Stimulated activated naive CD8-positive, alpha-beta T cell treated with anti-CD3 and anti-CD28 coated beads, Interleukin-15, amount 100 ng/mL, for 72 hours (primary cell): ENCODE measurements around the gene MYCBPAP.

Source experiments
- ATAC-seq: fragments of 150-1000 bp; cut with Tn5 transposase; 2 replicates; pipeline ENCODE4 v1.10.0; 2021; ENCODE audit warnings: mild to moderate bottlenecking, moderate library complexity
- DNase-seq, 2 donors: peaks; one replicate each; pipeline ENCODE4 v3.0.0; 2021 to 2022
- H3K27ac Mint-ChIP-seq, 2 donors: one replicate each; pipeline ENCODE4 v1.8.0; 2022; ENCODE audit warnings: mild to moderate bottlenecking in 2 of 2, mixed read lengths in 2 of 2, moderate library complexity in 2 of 2
- H3K27me3 Mint-ChIP-seq: one replicate; pipeline ENCODE4 v1.8.0; 2022; ENCODE audit warnings: mixed read lengths
- H3K4me1 Mint-ChIP-seq: one replicate; pipeline ENCODE4 v1.8.0; 2022; ENCODE audit warnings: mild to moderate bottlenecking, mixed read lengths
- H3K4me3 Mint-ChIP-seq, 2 donors: one replicate each; pipeline ENCODE4 v1.8.0; 2022; ENCODE audit warnings: mild to moderate bottlenecking in 2 of 2, mixed read lengths in 2 of 2, moderate library complexity in 1 of 2
- H3K9me3 Mint-ChIP-seq, 2 donors: one replicate each; pipeline ENCODE4 v1.8.0; 2022; ENCODE audit warnings: mixed read lengths in 2 of 2

Gene MYCBPAP

DNA sequence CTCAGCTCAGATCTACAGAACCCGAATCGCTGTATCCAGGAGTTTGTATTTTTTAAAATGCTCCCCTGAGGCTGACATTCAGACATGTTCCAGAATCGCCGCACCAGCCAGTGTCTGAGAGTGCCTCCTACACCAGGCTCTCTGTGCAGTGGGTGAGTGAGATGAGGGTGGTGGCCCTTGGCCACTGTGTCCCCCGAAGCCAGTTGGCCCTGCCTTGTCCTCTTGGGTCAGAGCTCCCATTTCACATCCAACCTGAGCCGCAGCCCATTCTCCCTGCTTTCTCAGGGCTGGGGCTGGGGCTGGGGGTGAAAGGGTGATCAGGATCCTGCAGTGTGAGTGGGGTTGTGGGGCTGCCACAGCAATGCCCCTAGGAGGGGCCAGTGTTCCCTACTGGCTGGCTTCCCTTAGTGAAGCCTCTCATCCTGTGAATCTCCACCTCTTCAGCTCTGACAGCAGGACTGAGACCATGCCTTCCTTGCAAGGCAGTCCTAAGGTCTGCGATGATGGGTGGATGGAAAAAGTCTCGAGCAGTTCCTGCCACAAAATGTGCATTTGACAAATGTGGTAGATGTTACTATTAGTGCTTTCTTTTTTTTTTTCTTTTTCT lies 12.9 kb upstream of the MYCBPAP start:
- no peak overlapping the region for H3K4me3 Mint-ChIP-seq
- H3K27me3 Mint-ChIP-seq = no peaks in the 10 kb centered on the region
- ATAC-seq (no peak), DNase-seq (no peak)
- no peaks in the 10 kb centered on the region for H3K9me3 Mint-ChIP-seq
- H3K4me1 Mint-ChIP-seq = no peaks in the 10 kb centered on the region
- no peak overlapping the region for H3K27ac Mint-ChIP-seq

DNA sequence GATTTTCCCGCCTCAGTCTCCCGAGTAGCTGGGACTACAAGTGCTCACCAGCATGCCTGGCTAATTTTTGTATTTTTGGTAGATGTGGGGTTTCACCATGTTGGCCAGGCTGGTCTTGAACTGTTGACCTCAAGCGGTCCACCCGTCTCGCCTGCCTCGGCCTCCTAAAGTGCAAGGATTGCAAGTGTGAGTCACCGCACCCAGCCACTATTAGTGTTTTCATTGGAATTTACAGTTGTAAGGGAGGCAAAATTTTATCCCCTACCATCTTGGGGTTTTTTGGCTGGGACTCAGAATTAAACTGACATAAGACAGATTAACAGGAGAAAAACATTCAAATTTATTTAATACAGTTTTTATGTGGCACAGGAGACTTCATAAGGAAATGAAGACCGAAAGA lies 12.3 kb upstream of the MYCBPAP start:
- no peaks in the 10 kb centered on the region for H3K9me3 Mint-ChIP-seq
- ATAC-seq = no peak
- H3K4me1 Mint-ChIP-seq = no peaks in the 10 kb centered on the region
- DNase-seq = no peak
- H3K4me3 Mint-ChIP-seq = no peak overlapping the region
- no peaks in the 10 kb centered on the region for H3K27me3 Mint-ChIP-seq
- H3K27ac Mint-ChIP-seq = no peak overlapping the region

DNA sequence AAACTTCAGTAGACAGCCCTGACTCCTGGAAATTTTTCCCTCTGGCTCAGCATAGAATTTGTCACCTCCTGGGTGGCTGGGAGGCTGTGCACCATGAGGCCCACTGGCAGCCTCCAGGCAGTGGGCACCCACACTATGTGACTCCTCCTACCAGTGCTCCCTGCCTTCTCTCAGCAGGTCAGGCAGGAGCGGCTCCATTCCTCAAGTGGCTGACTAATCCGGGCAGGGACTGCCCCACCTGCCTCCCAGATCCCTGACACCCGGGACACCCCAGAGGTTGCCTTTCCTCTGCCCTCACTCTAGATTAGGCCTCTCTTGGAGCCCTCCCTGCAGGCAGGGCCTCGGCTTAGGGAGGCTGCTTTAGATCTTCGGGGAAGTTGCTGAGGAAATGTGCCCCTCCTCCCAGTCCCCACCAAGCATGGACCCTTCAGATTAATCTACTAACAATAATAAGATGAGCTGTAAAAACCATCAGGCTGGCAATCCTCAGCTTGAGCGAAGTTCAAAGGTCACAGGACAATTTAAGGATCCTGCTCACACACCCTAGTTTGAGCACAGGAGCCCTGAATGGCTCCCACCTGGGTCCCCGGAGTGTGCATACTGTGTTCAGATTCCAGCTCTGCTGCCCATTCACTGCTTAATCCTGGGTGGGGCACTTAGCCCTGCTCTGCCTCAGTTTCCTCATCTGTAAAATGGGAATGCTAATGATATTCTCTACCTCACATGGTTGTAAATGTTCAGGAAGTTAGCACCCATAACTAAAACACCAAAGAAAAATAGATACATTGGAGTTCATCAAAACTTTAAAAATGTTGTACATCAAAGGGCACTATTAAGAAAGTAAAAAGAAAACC lies 10.0 kb upstream of the MYCBPAP start:
- Mint-ChIP-seq H3K27ac (no peak overlapping the region), H3K27me3 (no peaks in the 10 kb centered on the region), H3K4me3 (no peak overlapping the region), H3K9me3 (no peaks in the 10 kb centered on the region), H3K4me1 (peaks cover 5% of the 10 kb centered on the region)
- no peak for DNase-seq
- ATAC-seq = no peak

DNA sequence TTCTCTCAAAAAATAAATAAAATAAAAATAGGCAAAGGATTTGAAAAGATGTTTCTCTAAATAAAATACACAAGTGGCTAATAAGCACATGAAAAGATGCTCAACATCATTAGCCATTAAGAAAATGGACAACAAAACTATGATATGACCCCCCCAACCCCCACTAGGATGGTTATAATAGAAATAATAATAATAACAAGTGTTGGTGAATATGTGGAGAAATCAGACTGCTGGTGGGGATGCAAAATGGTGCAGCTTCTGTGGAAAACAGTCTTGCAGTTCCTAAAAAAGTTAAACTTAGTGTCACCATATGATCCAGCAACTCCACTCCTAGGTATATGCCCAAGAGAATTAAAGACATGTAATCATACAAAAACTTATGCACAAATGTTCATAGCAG lies 9.0 kb upstream of the MYCBPAP start:
- no peak for DNase-seq
- H3K4me1 Mint-ChIP-seq = peaks cover 15% of the 10 kb centered on the region

DNA sequence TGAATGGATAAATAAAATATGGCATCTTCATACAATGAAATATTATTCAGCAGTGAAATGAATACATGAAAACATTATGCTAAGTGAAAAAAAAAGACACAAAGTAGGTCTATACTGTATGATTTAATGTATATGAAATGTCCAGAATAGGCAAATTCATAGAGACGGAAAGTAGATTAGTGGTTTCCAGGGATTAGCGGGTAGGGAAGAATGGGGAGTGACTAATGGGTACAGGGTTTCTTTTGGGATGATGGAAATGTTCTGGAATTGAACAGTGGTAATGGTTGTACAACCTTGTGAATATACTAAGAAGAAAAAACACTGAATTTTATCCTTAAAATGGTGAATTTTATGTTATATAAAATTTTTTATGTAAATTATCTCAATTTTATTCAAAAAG lies 8.5 kb upstream of the MYCBPAP start:
- Mint-ChIP-seq H3K27me3 (no peaks in the 10 kb centered on the region), H3K4me1 (peaks cover 19% of the 10 kb centered on the region), H3K4me3 (no peak overlapping the region), H3K9me3 (no peaks in the 10 kb centered on the region), H3K27ac (no peak overlapping the region)
- DNase-seq = no peak
- no peak for ATAC-seq

More for the DNA sequence above, 9.0 kb upstream of the MYCBPAP start:
- no peak overlapping the region for H3K27ac Mint-ChIP-seq
- ATAC-seq = no peak
- no peak overlapping the region for H3K4me3 Mint-ChIP-seq
- H3K9me3 Mint-ChIP-seq = no peaks in the 10 kb centered on the region
- no peaks in the 10 kb centered on the region for H3K27me3 Mint-ChIP-seq

DNA sequence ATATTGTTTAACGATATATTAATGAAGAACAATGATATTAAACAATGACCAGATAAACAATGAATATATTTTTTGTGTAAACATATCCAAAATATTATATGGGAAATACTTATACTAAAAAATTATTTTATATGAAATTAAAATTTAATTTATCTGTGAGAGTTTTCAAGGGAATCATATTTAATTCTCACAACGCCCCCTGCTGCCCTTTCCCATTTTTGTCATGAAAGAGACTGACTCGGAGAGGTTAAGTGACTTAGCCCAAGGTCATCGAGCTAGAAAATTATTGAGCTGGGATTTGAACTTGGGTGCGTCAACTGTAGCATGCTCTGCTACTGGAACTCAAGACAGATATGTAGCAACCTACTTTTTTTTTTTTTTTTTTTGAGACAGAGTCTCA lies 7.2 kb upstream of the MYCBPAP start:
- Mint-ChIP-seq H3K4me3 (no peak overlapping the region), H3K4me1 (peaks cover 22% of the 10 kb centered on the region), H3K27me3 (no peaks in the 10 kb centered on the region), H3K27ac (no peak overlapping the region), H3K9me3 (no peaks in the 10 kb centered on the region)
- DNase-seq (no peak), ATAC-seq (no peak)

DNA sequence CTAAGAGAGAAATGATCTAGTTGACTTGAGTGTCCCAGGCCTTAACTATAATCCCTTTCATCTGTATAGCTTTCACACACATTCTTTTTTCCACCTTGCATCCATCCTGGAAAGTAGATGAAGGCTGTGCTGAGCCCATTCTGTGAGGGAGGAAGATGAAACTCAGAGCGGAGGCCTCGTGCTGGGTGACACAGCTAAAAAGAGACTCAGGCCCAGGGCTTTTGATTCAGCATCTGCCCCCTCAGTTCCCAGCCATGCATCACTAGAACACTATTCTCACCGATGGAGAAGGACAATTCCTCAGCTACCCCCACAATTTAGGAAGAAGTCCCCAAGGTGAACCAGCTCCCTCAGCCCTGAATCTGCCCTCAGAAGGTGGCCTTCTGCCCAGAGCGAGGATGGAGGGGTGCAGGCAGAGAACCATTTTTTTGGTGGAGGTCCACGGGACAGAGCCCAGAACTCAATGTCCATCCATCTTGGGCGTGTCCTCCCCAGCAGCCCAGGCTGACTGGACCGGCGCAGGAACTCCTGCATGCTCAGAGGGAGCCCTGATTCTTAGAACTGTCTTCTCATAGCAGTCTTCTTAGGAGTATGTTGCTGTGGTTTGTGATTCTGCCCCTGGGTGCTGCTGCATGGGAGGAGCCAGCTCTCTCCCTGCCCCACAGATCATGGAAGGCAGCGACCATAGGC lies 5.8 kb upstream of the MYCBPAP start:
- Mint-ChIP-seq H3K9me3 (no peaks in the 10 kb centered on the region), H3K4me3 (no peak overlapping the region), H3K27me3 (no peaks in the 10 kb centered on the region), H3K4me1 (peaks cover 23% of the 10 kb centered on the region), H3K27ac (no peak overlapping the region)
- DNase-seq (no peak), ATAC-seq (no peak)

DNA sequence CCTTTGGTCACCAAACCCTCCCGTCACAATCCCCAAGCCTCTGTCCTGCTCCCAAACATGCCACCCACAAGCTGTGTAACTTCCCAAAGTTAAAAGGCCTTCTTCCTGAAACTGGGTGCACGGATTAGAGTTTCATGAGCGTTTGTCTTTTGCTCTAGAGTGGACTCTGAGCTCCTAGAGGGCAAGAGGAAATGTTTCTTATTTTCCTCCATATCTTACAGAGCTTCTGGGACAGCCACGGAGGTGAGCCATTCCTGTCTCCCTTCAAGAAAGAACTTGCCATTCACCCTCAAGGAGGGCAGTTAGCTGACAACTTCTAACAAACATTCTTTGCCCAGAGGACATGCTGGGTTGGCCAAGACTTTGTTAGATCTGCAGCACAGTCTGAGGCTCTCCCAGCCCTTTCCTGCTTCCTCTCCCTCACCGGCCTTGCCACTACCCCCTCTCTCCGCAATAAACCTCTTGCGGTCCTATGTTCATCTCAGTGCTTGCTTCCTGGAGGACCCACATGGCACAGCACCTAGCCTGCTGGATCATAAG lies 2.6 kb upstream of the MYCBPAP start:
- no peak overlapping the region for H3K27ac Mint-ChIP-seq
- peaks cover 50% of the 10 kb centered on the region for H3K4me1 Mint-ChIP-seq
- no peaks in the 10 kb centered on the region for H3K9me3 Mint-ChIP-seq
- DNase-seq (no peak), ATAC-seq (no peak)
- no peaks in the 10 kb centered on the region for H3K27me3 Mint-ChIP-seq
- H3K4me3 Mint-ChIP-seq = no peak overlapping the region

DNA sequence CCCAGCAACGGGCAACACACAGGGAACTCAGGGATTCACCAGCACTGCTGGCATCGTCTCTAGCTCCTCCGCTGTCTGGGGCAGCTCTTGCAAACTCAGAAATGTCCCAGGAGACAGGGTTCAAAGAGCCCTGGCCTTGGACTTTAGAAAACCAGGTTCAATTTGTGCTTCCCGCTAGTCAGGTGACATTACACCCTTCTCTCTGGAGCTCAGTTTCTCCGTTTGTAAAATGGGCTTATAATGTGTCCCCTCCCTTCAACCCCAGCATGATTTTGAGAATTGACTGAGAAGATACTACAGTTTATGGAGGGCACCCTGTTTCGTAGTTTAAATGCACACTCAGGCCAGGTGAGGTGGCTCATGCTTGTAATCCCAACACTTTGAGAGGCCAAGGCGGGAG lies 1.9 kb upstream of the MYCBPAP start:
- Mint-ChIP-seq H3K4me1 (peaks cover 56% of the 10 kb centered on the region), H3K27ac (no peak overlapping the region), H3K27me3 (no peaks in the 10 kb centered on the region), H3K4me3 (no peak overlapping the region), H3K9me3 (no peaks in the 10 kb centered on the region)
- DNase-seq (no peak), ATAC-seq (no peak)

DNA sequence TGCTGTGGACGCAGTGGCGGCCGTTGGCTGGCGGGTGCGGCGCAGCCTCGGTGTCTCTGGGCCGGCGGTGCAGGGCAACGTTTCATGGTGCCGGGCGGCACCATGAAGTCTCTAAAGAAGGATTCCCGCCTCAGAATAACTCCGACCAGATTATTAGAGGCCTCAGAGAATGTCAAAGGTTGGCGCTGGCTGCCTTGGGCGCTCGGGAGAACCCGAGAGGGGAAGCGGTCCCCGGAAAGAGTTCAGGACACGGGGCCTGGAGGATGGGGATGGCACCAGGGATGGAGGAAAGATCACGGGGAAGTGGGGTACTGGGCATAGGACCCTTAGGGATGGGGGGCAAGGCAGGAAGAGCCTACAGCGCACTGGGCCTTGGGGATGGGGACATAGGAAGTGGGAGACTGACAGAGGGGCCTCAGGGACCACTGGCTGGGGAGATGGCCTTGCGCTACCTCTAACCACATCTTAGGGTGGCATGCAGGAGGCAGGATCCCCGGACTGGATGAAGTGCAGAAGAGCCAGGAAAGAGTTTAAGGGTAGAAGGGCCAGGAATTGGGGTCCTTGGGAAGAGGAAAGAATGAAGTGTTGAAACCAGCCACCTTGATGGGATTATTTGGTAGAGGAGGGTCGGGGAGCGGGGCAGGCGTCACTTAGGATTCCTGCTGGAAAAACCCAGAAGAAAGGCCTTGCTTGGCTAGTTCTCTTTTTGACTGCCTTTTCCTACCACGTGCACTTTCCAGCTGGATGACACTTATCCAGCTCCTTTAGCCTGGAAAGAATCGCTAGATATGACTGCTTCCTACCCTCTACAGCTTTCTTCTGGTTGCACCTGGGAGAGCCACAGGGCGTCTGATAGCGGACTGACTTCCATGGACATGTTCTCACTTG lies 578 bp downstream of the MYCBPAP start:
- H3K27ac Mint-ChIP-seq = peak overlapping the region; percentile 60 to 92
- H3K4me1 Mint-ChIP-seq = peaks cover 59% of the 10 kb centered on the region

DNA sequence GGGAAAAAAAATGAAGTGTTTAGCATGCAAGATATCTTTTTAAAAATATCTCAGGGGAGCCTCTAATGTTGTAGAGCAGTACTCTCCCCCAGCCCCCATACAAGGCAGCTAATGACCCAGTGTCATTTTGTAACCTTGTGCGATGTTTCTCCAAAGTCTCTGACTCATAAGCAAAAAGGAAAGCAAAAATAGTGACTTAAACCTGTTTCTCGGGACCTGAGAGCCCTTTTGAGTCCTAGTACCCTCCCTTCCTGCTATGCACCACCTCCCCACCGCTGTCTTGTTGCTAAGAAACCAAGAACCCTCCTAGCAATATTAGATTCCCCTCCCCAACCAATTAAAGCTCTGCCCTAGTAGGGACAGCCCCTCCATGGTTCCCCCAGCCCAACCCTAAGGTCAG lies 2.8 kb downstream of the MYCBPAP start:
- H3K4me1 Mint-ChIP-seq = peaks cover 48% of the 10 kb centered on the region
- peak overlapping the region in 1 of 2 donors; percentile 81 for H3K27ac Mint-ChIP-seq
- DNase-seq = peak; percentile 43 to 73
- no peaks in the 10 kb centered on the region for H3K27me3 Mint-ChIP-seq
- peak overlapping the region; percentile 9 to 27 for H3K4me3 Mint-ChIP-seq
- H3K9me3 Mint-ChIP-seq = no peaks in the 10 kb centered on the region
- ATAC-seq = peak; percentile 87

More for the DNA sequence above, 578 bp downstream of the MYCBPAP start:
- Mint-ChIP-seq H3K27me3 (no peaks in the 10 kb centered on the region), H3K4me3 (peak overlapping the region; percentile 95), H3K9me3 (no peaks in the 10 kb centered on the region)
- DNase-seq = no peak
- no peak for ATAC-seq

DNA sequence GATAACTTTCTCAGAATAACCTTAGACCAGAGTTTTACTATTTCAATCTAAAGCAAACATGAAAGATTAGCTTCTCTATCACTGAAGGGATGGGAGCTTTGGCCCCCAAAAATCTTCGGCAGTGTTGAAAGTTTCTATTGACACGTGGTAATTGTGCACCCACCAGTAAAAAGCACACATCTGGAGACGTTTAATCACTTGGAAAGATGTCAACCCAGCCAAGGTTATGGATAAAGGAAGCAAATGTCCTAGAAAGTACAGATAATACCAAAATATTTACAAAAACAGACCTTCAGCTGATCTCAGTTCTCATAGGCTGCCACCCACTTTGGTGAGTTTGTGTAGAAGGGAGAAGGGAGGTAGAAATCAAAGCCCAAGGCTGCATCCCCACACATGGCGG lies 5.3 kb downstream of the MYCBPAP start:
- no peak for DNase-seq
- ATAC-seq = no peak
- H3K4me1 Mint-ChIP-seq = peaks cover 40% of the 10 kb centered on the region
- no peaks in the 10 kb centered on the region for H3K9me3 Mint-ChIP-seq
- H3K27ac Mint-ChIP-seq = no peak overlapping the region
- no peak overlapping the region for H3K4me3 Mint-ChIP-seq
- H3K27me3 Mint-ChIP-seq = no peaks in the 10 kb centered on the region

DNA sequence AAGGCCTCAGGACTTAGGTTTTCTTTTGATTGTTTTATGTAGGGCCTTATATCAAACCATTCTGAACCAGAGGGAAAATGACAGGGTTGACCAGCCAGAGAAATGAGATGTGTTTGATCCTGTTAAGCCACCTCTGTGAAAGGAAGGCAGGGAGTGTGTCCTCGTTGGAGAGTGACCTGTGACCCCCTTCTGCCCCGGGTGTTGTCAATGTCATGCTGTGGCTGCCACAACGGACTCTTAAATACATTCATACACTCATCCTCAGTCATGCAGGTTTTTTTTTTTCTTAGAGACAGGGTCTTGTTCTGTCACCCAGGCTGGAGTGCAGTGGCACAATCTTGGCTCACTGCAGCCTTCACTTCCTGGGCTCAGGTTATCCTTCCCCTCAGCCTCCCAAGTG lies 6.1 kb downstream of the MYCBPAP start:
- DNase-seq (no peak), ATAC-seq (no peak)
- Mint-ChIP-seq H3K27ac (no peak overlapping the region), H3K9me3 (no peaks in the 10 kb centered on the region), H3K4me3 (no peak overlapping the region), H3K27me3 (no peaks in the 10 kb centered on the region), H3K4me1 (peaks cover 31% of the 10 kb centered on the region)

DNA sequence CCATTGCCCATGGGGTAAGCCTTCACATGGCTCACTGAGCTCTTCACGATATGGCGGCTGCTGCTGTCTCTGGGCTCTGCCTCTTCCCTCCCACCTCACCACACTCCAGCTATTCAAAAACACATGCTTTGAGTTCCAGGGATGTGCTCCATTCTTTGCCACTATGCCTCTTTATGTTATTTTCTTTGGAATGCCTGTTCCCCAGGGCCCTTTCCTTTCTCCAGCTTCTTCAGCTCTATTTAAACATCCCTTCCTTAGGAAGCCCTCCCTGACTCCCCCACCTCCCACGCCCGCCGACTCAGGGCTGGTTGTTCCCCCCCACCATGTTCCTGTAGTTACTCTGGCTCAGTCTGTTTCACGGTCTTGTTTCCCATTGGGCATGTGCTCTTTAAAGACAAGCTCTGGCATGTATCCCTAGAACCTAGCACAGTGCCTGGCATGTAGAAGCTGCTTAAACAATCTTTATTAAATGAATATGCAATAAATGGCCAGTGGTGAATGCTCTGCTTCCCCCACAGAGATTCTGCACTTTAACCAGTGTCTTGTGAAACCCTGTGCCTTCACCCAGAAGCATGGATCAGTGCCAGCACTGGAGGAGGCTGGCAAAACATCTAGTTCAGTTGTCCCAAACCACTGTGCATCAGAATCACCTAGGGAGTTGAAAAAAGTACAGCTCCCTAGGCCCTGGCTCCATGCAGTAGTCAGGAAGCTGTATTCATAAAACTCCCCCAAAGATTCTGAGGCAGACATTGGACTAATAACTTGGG lies 6.9 kb downstream of the MYCBPAP start:
- Mint-ChIP-seq H3K27me3 (no peaks in the 10 kb centered on the region), H3K4me3 (no peak overlapping the region), H3K27ac (peak overlapping the region in 1 of 2 donors; percentile 42), H3K9me3 (no peaks in the 10 kb centered on the region), H3K4me1 (peaks cover 24% of the 10 kb centered on the region)
- no peak for DNase-seq
- ATAC-seq = no peak
